Astrocyte of the spinal cord (primary cell): ENCODE results near the gene MBD6.

Experiments
- DNase-seq: peaks from one replicate; pipeline ENCODE4 v3.0.0; 2011; ENCODE audit warnings: low read depth, low spot score
- H3K4me3 ChIP-seq: 2 replicates; pipeline ENCODE4 v1.5.1; 2011; ENCODE audit warnings: low read depth, mild to moderate bottlenecking, low read length, moderate library complexity
- in situ Hi-C: cut with HindIII; loops from 2 replicates; pipeline ENCODE4 v1.10.0; 2017; ENCODE audit warnings: low sequenced_read_pairs
- TF ChIP-seq, protein P1 (sequence below): IDR thresholded peaks from 2 replicates; pipeline ENCODE4 v1.5.1; 2012; ENCODE audit warnings: low read depth, mild to moderate bottlenecking, low read length, inconsistent platforms

MBD6 gene

DNA sequence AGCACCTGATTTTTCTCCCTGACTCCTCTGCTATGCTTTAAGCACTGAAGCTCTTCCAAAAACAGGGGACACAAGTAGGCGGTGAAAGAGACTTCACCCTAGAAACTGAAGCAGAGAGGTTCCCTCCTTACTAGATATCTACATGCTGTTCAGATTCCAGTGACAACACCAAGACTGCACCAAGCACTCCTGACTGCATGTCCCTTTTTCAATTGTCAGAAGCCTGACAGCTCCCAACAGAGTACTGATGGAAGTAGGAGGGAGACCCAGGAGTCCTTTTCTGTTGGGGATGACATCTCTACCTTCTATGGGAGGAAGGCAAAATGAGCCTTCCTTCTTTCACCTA is 13.9 kb downstream of the MBD6 start:
- TF ChIP-seq, protein P1, sequence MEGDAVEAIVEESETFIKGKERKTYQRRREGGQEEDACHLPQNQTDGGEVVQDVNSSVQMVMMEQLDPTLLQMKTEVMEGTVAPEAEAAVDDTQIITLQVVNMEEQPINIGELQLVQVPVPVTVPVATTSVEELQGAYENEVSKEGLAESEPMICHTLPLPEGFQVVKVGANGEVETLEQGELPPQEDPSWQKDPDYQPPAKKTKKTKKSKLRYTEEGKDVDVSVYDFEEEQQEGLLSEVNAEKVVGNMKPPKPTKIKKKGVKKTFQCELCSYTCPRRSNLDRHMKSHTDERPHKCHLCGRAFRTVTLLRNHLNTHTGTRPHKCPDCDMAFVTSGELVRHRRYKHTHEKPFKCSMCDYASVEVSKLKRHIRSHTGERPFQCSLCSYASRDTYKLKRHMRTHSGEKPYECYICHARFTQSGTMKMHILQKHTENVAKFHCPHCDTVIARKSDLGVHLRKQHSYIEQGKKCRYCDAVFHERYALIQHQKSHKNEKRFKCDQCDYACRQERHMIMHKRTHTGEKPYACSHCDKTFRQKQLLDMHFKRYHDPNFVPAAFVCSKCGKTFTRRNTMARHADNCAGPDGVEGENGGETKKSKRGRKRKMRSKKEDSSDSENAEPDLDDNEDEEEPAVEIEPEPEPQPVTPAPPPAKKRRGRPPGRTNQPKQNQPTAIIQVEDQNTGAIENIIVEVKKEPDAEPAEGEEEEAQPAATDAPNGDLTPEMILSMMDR, result no peak
- no peak overlapping the region for H3K4me3 ChIP-seq
- in situ Hi-C loops, result no loop called here
- DNase-seq, result no peak

DNA sequence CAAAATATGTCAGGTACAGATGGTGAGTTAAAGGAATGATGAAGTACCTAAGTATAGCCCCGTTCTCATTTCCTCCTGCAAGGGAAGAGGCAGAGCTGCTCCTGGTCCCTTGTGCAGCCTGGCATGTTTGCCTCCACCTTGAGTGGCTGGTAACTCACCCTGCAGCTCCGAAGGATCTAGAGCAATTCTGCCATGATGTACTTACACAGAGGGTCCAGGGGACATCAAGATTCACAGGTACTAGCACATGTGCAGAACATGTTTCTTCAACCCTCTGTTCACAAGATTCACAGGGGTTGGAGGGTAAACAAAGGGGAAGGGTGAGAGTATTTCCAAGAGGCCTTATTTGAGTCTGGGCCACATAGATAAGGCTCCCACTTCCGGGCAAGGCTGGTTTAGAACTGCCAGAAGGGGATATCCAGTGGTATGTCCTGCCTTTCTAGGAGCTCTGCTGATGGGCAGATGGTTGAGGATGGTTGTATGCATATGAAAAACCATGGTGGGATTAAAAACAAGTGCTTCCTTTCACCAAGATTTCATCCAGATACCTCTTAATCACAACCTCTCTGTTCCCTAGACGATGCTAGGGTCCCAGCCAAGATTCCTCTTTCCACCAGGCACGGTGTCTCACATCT is 16.6 kb downstream of the MBD6 start:
- DNase-seq, result no peak
- in situ Hi-C loops, result no loop called here
- no peak overlapping the region for H3K4me3 ChIP-seq
- TF ChIP-seq, protein P1, result no peak

DNA sequence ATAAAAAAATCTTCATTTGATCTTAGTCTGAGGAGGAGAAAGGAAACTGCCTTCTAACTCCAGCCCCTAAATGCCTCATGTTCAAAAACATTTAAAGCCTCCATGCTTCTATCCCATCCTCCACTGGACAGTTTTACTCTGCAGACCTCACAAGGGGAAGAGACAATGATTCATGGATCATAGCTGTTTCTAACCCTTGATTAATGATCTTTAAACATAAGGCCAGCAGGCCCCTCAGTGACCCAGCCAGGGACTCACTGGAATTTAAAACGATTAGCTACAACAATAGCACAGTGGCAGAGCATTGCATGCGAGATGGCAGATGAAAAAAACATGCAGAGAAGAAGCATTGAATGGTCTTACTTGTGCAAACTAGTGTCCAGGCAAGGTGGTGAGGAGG is 18.4 kb downstream of the MBD6 start:
- no peak for DNase-seq
- H3K4me3 ChIP-seq, result no peak overlapping the region
- TF ChIP-seq, protein P1, result no peak
- in situ Hi-C loops, result no loop called here

DNA sequence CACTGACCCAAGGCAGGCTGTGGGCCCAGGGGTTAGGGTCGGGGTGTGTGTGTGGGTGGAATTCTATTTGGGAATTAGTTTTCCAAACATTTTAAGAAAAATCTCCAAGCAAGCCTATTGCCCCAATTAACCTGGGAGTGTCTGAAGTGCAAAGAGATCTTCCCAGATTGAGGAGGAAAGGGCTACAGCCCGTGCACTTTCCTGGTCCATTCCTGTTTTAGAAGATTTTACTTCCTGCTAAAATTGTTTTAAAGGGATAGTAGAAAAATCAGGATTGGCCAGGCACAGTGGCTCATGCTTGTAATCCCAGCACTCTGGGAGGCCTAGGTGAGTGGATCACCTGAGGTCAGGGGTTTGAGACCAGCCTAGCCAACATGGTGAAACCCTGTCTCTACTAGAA is 19.1 kb downstream of the MBD6 start:
- no peak overlapping the region for H3K4me3 ChIP-seq
- TF ChIP-seq, protein P1, result no peak
- no peak for DNase-seq
- in situ Hi-C loops, result no loop called here

DNA sequence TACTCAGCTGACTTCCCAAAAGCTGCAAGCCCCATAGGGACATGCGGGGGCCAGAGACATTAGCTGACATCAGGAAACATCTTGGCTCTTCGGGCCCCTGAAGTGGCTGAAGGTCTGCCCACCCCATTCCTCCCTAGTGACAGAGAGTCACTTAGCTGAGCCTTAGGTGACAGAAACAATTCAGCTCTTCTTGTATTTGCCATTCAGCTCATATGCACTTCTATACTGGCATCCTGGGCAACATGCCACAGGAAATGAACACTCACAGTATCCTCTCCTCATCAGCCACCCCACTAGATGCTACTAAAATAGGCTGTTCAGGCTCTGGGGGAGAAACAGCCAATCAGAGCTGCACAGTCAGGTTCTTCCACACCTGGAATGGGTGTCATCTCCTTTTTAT is 21.0 kb downstream of the MBD6 start:
- in situ Hi-C loops, result no loop called here
- DNase-seq, result no peak
- no peak overlapping the region for H3K4me3 ChIP-seq
- TF ChIP-seq, protein P1, result no peak

DNA sequence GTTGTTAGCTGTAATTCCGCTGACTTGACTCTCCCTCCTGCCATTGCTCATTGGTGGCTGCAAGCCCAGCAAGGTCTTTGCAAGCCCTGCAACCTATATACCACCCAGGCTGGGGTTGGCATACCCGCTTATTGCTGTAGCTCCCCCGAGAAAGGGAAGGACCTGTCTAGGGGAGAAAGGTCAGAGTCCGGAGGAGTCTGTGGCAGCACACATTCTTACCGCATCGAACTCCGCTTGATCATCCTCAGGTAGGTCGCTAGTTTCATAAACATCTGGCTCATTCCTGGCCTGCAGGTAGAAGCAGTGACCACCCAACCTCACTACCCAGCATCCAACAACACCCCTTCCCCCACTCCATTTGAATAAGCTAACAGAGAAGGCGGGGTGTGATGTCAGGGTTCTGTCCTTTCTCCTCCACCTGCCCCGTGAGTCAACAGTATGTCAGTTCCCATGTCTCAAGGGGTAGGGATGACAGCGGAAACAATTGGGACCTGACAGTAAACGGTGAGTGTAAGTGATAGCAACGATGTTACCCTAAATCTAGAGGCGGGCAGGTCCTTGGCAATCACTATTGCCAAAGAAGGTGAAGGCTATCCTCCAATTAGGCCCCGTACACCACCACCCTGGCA is 23.3 kb downstream of the MBD6 start:
- DNase-seq, result no peak
- in situ Hi-C loops, result no loop called here
- peak overlapping the region; percentile 84 for H3K4me3 ChIP-seq
- TF ChIP-seq, protein P1, result no peak
